ENCODE measurements around the gene AIFM2. TPM values are rescaled to one million over a fixed set of nuclear protein-coding genes. Genes with fewer than 3 reads are reported as not detected.
"Not testable (repeated sequence)": the region's sequence is repeated elsewhere in the genome, so short reads cannot be mapped to it uniquely, and the experiment has no call there.

Gene AIFM2
- total RNA-seq, 2 donors from 2014 or later, result 9.6 to 12.6 TPM

GRCh38 chr10:70101068-70101562 is 31.5 kb downstream of the AIFM2 start:
- DNase-seq (ENCODE audit: low spot score); intact Hi-C loops (cut with DNase I): not testable (repeated sequence)

- DNase-seq (ENCODE audit: low spot score), result no peak
- intact Hi-C loops (cut with DNase I), result no loop called here
These were observed 34.4 kb downstream of the AIFM2 start for GRCh38 chr10:70098271-70098670.

- DNase-seq (ENCODE audit: low spot score), result no peak
- intact Hi-C loops (cut with DNase I), result no loop called here
These were observed 35.2 kb downstream of the AIFM2 start for GRCh38 chr10:70097459-70097858.

GRCh38 chr10:70096705-70097420 is 35.8 kb downstream of the AIFM2 start:
- intact Hi-C loops (cut with DNase I), result no loop called here
- DNase-seq (ENCODE audit: low spot score), result no peak

GRCh38 chr10:70096016-70096704 is 36.5 kb downstream of the AIFM2 start:
- intact Hi-C loops (cut with DNase I), result no loop called here
- DNase-seq (ENCODE audit: low spot score), result no peak

GRCh38 chr10:70094250-70094649 is 38.4 kb downstream of the AIFM2 start:
- DNase-seq (ENCODE audit: low spot score), result no peak
- intact Hi-C loops (cut with DNase I), result no loop called here

GRCh38 chr10:70093335-70093944 is 39.2 kb downstream of the AIFM2 start:
- no peak for DNase-seq (ENCODE audit: low spot score)
- intact Hi-C loops (cut with DNase I), result no loop called here

GRCh38 chr10:70092389-70092718 is 40.3 kb downstream of the AIFM2 start:
- DNase-seq (ENCODE audit: low spot score), result no peak
- intact Hi-C loops (cut with DNase I), result no loop called here

- no peak for DNase-seq (ENCODE audit: low spot score)
- intact Hi-C loops (cut with DNase I), result no loop called here
These were observed 41.7 kb downstream of the AIFM2 start for GRCh38 chr10:70090951-70091350.

GRCh38 chr10:70090013-70090412 is 42.6 kb downstream of the AIFM2 start:
- intact Hi-C loops (cut with DNase I), result no loop called here
- no peak for DNase-seq (ENCODE audit: low spot score)

GRCh38 chr10:70088308-70088698 is 44.3 kb downstream of the AIFM2 start:
- no peak for DNase-seq (ENCODE audit: low spot score)
- intact Hi-C loops (cut with DNase I), result no loop called here

- DNase-seq (ENCODE audit: low spot score), result no peak
- intact Hi-C loops (cut with DNase I), result no loop called here
These were observed 44.9 kb downstream of the AIFM2 start for GRCh38 chr10:70087616-70088307.

- DNase-seq (ENCODE audit: low spot score), result no peak
- intact Hi-C loops (cut with DNase I), result no loop called here
These were observed 46.5 kb downstream of the AIFM2 start for GRCh38 chr10:70085975-70086613.

- no peak for DNase-seq (ENCODE audit: low spot score)
- intact Hi-C loops (cut with DNase I), result no loop called here
These were observed 48.4 kb downstream of the AIFM2 start for GRCh38 chr10:70084189-70084588.

- not testable (repeated sequence) for DNase-seq (ENCODE audit: low spot score)
These were observed 51.8 kb downstream of the AIFM2 start for GRCh38 chr10:70080789-70081188.

GRCh38 chr10:70078937-70079336 is 53.7 kb downstream of the AIFM2 start:
- intact Hi-C loops (cut with DNase I), result no loop called here
- no peak for DNase-seq (ENCODE audit: low spot score)

More at GRCh38 chr10:70080789-70081188, 51.8 kb downstream of the AIFM2 start:
- intact Hi-C loops (cut with DNase I), result not testable (repeated sequence)

- no peak for DNase-seq (ENCODE audit: low spot score)
- intact Hi-C loops (cut with DNase I), result no loop called here
These were observed 54.3 kb downstream of the AIFM2 start for GRCh38 chr10:70078329-70078728.

- intact Hi-C loops (cut with DNase I), result loop anchor here in 1 of 2 donors (5.0 kb wide), 1 partner anchor 188 kb away; no protein-coding TSS in a partner anchor
- DNase-seq (ENCODE audit: low spot score), result no peak
These were observed 57.7 kb downstream of the AIFM2 start for GRCh38 chr10:70074971-70075370.

- intact Hi-C loops (cut with DNase I), result loop anchor here in 1 of 2 donors (5.0 kb wide), 1 partner anchor 187 kb away; no protein-coding TSS in a partner anchor
- DNase-seq (ENCODE audit: low spot score), result no peak
These were observed 58.5 kb downstream of the AIFM2 start for GRCh38 chr10:70074165-70074564.
